ENCODE measurements around the gene VIPR1.
"Not testable (repeated sequence)": the region's sequence is repeated elsewhere in the genome, so short reads cannot be mapped to it uniquely, and the experiment has no call there.

The VIPR1 gene

GRCh38 chr3:42535981-42536784 is 33.7 kb downstream of the VIPR1 start:
- DNase-seq (ENCODE audit: low spot score) = peak; percentile 29

GRCh38 chr3:42537350-42537749 is 34.9 kb downstream of the VIPR1 start:
- no peak for DNase-seq (ENCODE audit: low spot score)

- DNase-seq (ENCODE audit: low spot score) = no peak
Measured at GRCh38 chr3:42539871-42540714, 37.6 kb downstream of the VIPR1 start.

GRCh38 chr3:42541079-42541478 is 38.6 kb downstream of the VIPR1 start:
- no peak for DNase-seq (ENCODE audit: low spot score)

- DNase-seq (ENCODE audit: low spot score) = no peak
Measured at GRCh38 chr3:42544492-42545283, 42.2 kb downstream of the VIPR1 start.

- DNase-seq (ENCODE audit: low spot score) = no peak
Measured at GRCh38 chr3:42545284-42545900, 42.9 kb downstream of the VIPR1 start.

- DNase-seq (ENCODE audit: low spot score) = no peak
Measured at GRCh38 chr3:42546691-42547213, 44.3 kb downstream of the VIPR1 start.

GRCh38 chr3:42547401-42547945 is 45.0 kb downstream of the VIPR1 start:
- peak; percentile 68 for DNase-seq (ENCODE audit: low spot score)

- no peak for DNase-seq (ENCODE audit: low spot score)
Measured at GRCh38 chr3:42549131-42549530, 46.7 kb downstream of the VIPR1 start.

GRCh38 chr3:42550250-42550649 is 47.8 kb downstream of the VIPR1 start:
- no peak for DNase-seq (ENCODE audit: low spot score)

GRCh38 chr3:42552830-42553229 is 50.4 kb downstream of the VIPR1 start:
- DNase-seq (ENCODE audit: low spot score) = no peak

GRCh38 chr3:42556089-42556632 is 53.7 kb downstream of the VIPR1 start:
- no peak for DNase-seq (ENCODE audit: low spot score)

GRCh38 chr3:42556817-42557216 is 54.4 kb downstream of the VIPR1 start:
- not testable (repeated sequence) for DNase-seq (ENCODE audit: low spot score)

- no peak for DNase-seq (ENCODE audit: low spot score)
Measured at GRCh38 chr3:42557854-42558253, 55.4 kb downstream of the VIPR1 start.

- no peak for DNase-seq (ENCODE audit: low spot score)
Measured at GRCh38 chr3:42562047-42562907, 59.8 kb downstream of the VIPR1 start.

- no peak for DNase-seq (ENCODE audit: low spot score)
Measured at GRCh38 chr3:42569593-42570142, 67.2 kb downstream of the VIPR1 start.

- peak; percentile 25 for DNase-seq (ENCODE audit: low spot score)
Measured at GRCh38 chr3:42572278-42572677, 69.8 kb downstream of the VIPR1 start.

- DNase-seq (ENCODE audit: low spot score) = no peak
Measured at GRCh38 chr3:42575137-42575741, 72.8 kb downstream of the VIPR1 start.

GRCh38 chr3:42578054-42578453 is 75.6 kb downstream of the VIPR1 start:
- no peak for DNase-seq (ENCODE audit: low spot score)

Measured in kidney capillary endothelial cell (primary cell).